Skin epidermis (tissue), 12 donors: Measurements from ENCODE around the gene SALL4.
"Not testable (repeated sequence)": the region's sequence is repeated elsewhere in the genome, so short reads cannot be mapped to it uniquely, and the experiment has no call there.

Experiments
- H3K27ac ChIP-seq, 21 experiments: fragments of 200-600 bp; sonication (generic) in 11 of 21; one replicate each; pipeline ENCODE4 v1.5.0; 2020; ENCODE audit warnings: mild to moderate bottlenecking in 3 of 21, inconsistent platforms in 2 of 21, moderate library complexity in 2 of 21
- H3K4me3 ChIP-seq, 7 experiments: fragments of 200-600 bp; sonication (generic) in 2 of 7; one replicate each; pipeline ENCODE4 v1.5.0; 2020; ENCODE audit warnings: inconsistent platforms in 2 of 7, mild to moderate bottlenecking in 2 of 7, moderate library complexity in 1 of 7

SALL4 gene

DNA sequence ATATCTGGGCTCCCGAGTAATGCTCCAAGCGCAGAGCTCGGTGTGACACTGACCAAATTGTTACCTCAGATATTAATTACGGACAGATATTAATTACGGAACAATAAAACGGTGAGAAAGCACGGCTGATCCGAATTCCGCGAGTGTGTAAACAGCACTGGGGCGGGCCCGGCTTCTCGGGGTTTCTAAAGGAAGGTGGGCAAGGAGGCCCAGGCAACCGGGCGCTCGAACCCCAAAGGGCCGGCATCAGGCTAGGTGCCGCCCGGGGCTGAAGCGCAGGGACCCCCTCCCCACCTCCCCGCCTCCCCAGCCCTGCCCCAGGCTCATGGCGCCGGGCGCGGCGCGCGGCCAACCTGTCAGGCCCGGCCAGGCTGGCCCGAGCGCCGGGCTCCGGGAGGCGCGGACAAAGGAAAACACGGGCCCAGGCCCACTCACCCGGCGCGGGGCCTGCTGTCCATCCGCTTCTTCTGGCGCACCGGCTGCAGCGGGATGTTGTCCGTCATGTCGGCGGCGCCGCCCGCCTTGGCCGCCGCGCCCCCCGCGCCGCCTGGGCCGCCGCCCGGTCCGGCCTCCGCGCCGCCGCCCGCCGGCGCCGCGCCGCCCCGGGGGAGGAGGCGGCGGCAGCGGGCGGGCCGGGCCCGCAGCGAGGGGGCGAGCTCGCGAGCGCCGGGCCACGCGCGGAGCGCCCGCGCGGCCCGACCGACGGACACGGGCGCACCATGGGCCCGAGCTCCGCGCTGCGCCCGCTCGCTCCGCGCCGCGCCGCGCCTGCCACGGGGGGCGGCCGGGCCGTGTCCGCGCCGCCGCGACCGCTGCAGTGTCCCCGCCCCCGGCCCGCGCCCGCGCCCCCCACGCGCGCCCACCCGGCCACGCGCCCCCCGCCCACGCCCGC, 34.2 kb downstream of the SALL4 start, which contains the start of gene ATP9A:
Gene ATP9A (minus strand): TSS at position 524 of the 892 bp plus-strand sequence. CDS start 21 bp downstream, at position 503.
- Histone ChIP-seq H3K4me3 (peak within 1 kb of the TSS; percentile 45 to 74 (median 53)), H3K27ac (peak within 1 kb of the TSS; percentile 2 to 88 (median 65))

DNA sequence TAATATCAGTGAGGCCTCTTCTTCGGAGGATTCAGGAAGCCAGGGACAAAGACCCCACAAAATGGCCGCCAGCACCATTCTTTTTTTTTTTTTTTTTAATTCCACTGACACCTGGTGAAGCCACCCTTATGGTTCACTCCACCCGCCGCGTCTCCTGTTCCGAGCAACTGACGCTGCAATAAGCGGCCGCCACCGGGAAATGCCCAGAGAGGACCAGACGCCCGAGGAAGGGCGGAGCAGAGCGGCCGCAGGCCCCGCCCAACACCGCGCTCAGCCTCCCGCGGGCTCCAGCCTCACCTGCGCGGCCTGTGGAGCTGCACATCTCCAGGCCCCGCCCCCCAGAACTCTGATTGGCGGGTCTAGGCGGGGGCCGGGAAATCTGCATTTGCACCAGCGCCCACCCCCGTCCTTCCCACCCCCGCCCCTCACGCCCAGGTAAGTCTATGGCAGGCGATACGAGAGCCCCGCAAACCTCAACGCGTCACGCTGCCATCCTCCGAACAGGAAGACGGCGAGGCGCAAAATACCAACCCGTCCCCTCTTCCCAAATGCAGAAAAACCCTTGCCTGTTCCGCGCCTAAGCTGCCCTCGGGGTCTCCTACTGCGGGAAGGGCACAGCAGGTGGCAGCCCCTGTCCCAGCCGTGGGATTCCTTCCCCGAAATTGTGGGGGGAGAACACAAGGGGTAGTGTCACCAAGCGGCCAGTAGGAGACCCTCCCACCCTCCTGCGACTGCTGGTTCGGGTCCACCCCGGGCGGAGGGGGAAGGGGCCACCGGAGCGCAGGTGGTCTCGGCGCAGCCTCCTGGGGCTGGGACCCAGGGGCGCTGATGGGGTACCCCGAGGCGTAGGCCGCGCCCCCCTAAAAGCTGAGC, 35.1 kb downstream of the SALL4 start:
- peak overlapping the region; percentile 45 to 74 (median 53) for H3K4me3 ChIP-seq
- peak overlapping the region; percentile 2 to 88 (median 65) for H3K27ac ChIP-seq

DNA sequence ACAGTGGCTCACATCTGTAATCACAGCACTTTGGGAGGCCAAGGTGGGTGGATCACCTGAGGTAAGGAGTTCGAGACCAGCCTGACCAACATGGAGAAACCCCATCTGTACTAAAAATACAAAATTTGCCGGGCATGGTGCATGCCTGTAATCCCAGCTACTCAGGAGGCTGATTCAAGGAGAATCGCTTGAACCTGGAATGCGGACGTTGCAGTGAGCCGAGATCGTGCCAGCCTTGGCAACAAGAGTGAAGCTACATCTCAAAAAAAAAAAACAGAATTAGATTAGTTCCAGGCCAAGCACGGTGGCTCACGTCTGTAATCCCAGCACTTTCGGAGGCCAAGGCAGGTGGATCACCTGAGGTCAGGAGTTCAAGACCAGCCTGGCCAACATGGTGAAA, 36.9 kb downstream of the SALL4 start:
- H3K4me3 ChIP-seq, H3K27ac ChIP-seq: not testable (repeated sequence)

DNA sequence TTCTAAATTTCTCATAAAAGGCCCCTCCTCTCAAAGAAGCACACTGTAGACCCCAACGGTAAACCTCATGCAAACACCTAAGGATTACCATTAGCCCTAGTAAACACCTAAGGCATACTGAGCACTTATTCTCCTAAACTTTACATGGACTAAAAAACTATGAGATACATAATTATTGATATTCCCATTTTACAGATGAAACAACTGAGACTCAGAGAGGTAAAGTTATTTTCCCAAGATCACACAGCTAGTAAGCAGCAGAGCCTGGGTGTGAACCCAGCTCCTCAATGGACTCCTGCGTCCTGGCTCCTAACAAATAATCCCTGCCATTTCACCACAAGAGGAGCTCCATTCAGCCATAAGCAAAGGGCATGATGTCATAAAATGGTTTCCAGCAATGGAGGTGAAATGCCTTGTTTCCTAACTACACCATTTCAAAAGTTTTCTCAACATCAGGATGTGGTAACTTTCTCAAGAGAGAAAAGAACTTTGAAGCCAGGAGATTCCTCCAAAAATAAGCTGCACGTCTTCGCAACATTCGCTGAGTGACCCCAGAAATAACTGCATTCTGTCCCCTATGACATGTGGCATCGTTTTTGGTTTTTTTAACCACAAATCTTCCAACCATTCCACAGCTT, 38.2 kb downstream of the SALL4 start:
- no peak overlapping the region for H3K27ac ChIP-seq
- no peak overlapping the region for H3K4me3 ChIP-seq

DNA sequence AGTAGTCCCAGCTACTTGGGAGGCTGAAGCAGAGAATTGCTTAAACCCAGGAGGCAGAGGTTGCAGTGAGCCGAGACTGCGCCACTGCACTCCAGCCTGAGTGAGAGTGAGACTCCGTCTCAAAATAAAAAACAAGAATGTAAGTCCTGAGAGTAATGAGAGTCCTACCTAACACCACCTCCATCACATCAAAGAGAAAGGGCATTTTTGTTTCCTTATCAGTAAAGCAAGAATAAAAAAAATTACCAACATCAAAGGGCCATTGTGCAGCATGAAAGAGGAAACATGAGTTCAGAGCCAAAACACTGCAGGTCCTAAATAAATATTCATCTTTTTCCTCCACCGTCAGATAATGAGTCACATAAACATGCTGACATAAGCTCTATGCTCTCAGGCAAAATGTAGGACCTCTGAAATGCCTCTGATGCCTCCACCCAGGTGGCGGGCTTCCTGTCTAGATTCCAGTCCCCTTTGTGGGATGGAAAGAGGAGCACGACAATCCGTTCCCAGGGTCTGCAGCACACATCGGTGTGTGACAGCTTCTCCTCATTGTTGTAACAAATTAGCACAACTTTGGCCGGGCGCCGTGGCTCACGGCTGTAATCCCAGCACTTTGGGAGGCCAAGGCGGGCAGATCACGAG, 41.3 kb downstream of the SALL4 start:
- Histone ChIP-seq H3K27ac (no peak overlapping the region), H3K4me3 (no peak overlapping the region)

DNA sequence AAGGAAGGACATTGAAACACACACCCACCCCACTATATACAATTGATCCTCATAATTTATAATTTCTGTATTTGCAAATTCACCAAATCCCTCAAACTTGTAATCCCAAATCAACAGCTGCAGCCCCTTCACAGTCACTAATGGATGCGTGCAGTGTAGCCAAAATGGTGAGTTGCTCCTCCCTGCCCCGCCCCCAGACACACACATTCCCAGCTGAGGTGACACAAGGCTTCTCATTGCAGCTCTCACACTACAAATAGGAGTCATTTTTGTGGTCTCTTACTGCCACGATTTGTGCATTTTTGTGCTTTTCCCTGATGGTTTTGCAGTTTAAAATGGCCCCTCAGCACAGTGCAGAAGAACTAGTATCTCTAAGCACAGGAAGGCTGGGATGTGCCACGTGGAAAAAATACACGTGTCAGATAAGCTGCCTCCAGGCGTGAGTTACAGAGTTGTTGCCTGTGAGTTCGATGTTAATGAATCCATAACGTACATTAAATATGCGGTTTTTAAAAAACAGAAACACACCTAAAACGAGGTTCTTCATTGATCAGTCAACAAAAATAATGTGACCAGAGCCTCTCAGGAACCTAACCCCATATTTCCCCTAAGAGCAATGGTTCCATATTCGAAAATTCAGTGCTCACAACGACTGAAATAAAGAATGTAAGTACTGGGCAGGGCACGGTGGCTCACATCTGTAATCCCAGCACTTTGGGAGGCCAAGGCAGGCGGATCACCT, 42.4 kb downstream of the SALL4 start:
- Histone ChIP-seq H3K4me3 (no peak overlapping the region), H3K27ac (no peak overlapping the region)

DNA sequence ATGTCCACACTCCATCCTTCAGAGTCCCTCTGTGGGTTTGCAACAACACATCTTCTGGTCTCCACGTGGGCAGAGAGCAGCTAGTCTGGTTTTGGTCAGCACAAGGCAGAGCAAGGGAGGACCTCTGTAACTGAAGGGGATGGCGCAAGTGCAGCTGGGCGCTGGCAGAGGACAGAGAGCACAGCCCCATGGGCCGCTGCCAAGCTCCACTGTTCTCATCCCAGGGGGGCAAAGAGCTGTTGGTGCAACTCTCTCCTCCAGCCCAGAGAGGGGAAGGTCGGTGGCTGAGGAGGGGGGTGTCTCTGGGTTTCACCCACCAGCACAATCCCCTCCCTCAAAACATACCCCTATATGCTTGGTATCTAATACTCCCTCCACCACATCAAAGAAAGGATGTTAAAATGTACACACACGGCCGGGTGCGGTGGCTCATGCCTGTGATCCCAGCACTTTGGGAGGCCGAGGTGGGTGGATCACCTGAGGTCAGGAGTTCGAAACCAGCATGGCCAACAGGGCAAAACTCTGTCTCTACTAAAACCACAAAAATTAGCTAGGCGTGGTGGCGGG, 43.3 kb downstream of the SALL4 start:
- Histone ChIP-seq H3K4me3 (no peak overlapping the region), H3K27ac (no peak overlapping the region)

DNA sequence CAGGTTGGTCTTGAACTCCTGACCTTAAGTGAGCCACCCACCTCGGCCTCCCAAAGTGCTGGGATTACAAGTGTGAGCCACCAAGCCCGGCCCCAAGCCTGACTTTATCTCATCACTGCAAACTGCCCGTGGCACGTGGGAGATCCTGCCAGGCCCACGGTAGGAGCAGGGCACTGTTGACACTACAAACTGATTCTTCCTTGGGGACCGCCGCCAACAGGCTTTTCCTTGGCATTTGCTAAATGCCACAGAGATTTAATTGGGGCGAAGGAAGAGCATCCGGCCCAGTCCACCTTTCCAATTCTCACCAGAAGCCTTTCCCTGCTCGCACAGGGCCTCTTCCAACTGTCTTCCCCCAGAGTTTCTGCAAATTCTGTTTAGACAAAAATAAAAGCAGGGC, 45.1 kb downstream of the SALL4 start:
- no peak overlapping the region for H3K27ac ChIP-seq
- H3K4me3 ChIP-seq: no peak overlapping the region

DNA sequence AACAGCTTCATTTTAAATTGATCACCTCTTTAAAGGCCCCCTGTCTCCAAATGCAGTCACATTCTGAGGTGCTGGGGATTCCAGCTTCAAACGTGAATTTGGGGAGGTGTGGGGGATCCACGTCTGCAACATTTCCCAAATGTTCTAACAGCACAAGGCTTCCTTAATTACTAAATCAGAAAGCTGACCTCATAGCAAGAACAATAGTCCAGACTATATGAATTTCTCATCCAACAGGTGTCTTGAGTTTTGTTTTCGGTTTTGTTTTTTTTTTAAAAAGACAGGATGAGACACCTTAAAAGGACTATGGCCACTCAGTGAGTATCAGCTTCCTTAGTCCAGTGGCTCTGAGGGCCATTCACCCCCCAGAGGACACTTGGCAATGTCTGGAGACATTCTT, 45.7 kb downstream of the SALL4 start:
- no peak overlapping the region for H3K27ac ChIP-seq
- no peak overlapping the region for H3K4me3 ChIP-seq

DNA sequence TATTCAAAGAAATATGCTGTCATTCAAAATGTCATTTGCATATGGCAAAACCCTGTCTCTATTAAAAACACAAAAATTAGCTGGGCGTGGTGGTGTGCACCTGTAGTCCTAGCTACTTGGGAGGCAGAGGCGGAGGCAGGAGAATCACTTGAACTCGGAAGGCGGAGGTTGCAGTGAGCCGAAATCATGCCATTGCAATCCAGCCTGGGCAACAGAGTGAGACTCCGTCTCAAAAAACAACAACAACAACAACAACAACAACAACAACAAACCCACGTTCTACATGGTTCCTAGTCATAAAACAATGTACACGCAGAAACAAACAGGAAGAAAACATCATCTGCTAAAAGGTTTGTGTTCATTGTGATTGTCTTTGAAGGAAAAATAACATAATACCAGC, 49.1 kb downstream of the SALL4 start:
- H3K4me3 ChIP-seq, H3K27ac ChIP-seq: not testable (repeated sequence)

DNA sequence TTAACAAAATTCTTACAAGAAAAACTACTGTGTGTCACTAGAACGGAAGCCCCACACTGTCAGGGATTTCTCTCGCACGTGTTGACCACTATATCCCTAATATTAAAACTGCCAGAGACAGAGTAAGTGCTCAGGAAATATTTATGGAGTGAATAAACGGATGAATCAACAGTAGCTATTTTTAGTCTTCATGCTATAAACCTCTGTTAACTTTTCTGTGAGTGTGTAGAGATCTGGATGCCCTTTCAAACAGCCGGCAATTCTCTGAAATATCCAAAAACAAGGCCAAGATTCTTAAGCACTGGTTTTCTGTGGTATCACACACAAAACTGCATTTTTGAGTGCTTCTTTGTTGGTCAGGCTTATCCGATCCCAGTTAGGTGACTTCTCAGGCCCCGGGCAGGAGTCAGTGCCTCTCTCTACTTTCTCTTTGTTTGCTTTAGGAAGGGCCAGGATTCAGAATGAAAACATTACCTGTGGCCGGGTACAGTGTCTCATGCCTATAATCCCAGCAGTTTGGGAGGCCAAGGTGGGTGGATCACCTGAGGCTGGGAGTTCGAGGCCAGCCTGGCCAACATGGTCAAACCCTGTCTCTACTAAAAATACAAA, 49.9 kb downstream of the SALL4 start:
- H3K4me3 ChIP-seq: no peak overlapping the region
- H3K27ac ChIP-seq: peak overlapping the region in 7 of 21 experiments; percentile 18 to 73 (median 36)

DNA sequence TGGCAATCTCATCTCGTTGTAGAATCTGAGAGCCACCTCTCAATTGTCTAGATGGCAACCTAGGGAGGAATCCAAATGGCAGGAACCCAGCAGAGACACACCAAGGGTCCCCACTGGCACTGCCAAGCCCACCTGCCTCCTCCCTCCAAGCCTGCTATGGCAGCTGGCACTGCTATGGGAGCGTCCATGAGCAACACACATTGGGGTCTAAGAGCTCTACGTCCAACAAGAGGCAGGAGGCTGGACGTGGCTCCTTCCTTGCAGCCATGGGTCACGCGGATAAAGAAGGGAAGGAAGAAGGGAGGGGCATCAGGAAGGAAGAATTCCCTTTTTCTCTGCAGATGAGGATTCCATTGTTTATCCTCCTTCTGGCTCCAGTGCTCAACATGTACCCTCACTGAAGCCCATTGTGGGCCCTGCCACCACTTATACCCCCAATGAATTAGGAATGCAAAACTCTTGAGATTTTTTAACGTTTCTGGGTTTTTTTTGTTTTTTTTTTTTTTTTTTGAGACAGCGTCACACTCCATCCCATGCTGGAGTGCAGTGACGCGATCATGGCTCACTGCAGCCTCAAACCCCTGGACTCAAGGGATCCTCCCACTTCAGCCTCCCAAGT, 51.4 kb downstream of the SALL4 start:
- peak overlapping the region in 17 of 21 experiments; percentile 6 to 76 (median 52) for H3K27ac ChIP-seq
- no peak overlapping the region for H3K4me3 ChIP-seq

DNA sequence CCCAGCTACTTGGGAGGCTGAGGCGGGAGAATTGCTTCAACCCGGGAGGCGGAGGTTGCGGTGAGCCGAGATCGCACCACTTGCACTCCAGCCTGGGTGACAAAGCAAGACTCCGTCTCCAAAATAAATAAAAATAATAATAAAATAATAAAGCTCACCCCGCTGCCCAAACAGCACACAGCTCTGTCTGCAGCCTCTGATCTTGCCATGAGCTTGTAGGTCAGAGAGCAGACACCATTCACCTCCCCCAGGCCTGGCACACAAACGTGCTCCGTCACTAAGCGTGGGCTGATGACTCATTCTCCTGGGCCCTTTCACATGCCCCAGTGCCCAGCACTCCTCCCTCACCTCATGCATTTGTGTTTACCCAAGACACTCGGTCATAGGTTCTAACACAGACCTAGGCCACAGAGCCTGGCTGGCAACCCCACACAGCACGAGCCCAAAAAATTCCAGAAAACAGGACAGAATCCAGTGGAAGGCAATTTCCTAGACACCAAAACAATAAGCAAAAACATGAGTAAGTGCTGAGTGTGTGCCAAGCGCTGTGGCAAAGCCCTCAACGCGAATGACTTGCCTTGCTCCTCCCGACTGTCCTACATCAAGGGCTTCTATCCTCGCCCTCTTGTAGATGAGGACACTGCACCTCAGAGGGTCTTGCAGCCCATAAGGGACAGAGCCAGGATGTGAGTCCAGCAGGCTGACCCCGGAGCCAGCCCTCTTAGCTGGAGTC, 52.1 kb downstream of the SALL4 start:
- Histone ChIP-seq H3K27ac (peak overlapping the region in 18 of 21 experiments; percentile 6 to 76 (median 52)), H3K4me3 (no peak overlapping the region)

DNA sequence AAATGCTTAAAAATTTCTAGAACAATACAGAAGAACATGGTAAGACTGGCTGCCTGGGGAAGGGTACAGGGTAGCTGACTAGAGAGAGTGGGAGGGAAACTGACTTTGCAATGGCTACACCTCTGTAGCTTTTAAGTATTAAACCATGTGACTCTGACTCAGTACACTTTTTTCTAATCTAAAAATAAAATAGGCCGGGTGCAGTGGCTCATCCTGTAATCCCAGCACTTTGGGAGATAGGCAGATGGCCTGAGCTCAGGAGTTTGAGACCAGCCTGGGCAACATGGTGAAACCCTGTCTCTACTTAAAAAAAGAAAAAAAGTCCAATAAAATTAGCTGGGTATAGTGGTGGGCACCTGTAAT, 52.7 kb downstream of the SALL4 start:
- Histone ChIP-seq H3K27ac (peak overlapping the region in 15 of 21 experiments; percentile 6 to 76 (median 52)), H3K4me3 (no peak overlapping the region)

DNA sequence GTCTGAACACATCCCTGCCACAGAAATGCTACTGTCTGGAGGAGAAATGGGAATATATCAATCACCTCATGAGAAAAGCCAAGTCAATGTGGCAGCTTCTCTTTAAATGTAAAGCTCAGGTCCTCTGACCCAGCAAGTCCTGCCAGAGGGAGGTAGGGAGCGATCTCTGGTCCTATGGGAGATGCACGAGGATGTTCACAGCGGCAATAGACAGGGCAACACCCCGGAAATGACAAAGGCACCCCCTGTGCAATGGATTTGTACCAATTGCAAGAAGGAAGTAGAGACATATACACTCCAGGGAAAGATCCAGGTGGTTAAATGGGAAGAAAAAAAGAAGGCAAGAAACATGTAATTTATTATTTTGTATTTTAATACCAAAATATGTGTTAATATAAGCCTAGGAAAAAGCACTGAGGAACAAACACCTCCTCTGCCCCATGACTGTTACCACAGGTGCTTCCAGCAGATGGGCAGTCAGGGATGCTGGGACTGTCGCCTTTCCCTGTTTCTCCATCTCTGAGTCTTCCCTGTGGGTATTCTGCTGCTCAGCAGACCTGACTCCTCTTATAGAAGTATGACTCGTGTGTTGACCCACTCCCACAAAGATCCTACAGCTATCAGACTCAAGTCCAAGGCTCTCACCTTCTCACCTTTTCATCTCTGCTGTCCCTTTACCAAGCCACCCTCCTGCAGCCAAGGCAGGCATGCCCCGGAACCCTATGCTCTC, 55.0 kb downstream of the SALL4 start:
- Histone ChIP-seq H3K27ac (no peak overlapping the region), H3K4me3 (no peak overlapping the region)

DNA sequence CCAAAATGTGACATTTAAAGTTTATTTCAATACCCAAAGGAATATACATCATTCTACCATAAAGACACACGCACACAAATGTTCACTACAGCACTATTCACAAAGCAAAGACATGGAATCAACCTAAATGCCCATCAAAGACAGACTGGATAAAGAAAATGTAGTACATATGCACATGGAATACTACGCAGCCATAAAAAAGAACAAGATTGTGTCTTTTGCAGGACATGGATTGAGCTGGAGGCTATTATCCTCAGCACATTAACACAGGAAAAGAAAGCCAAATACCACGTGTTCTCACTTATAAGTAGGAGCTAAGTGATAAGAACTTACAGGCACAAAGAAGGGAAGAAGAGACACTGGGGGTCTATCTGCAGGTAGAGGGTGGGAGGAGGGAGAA, 56.5 kb downstream of the SALL4 start:
- H3K4me3 ChIP-seq: no peak overlapping the region
- no peak overlapping the region for H3K27ac ChIP-seq
